Endothelial cell of umbilical vein (primary cell): Measurements from ENCODE around the gene SPSB2. TPM values are rescaled to one million over a fixed set of nuclear protein-coding genes. Genes with fewer than 3 reads are reported as not detected.

Experiments used
- BruUV-seq: library from RNA; stranded (reverse); fragments of 400-500 nt; replicated peaks from 2 replicates; lab custom pipeline; 2021; lab: Mats Ljungman, UMichigan
- CTCF ChIA-PET: fragments of 300-600, 350-600 bp; sonication (Branson Sonifier 250); formaldehyde crosslinking; loops from one replicate; lab custom pipeline; 2021; ENCODE audit warnings: antibody characterized with exemption, inconsistent platforms; lab: Charles Lee
- POLR2A ChIA-PET: fragments of 300-600, 350-600 bp; sonication (Branson Sonifier 250); formaldehyde crosslinking; loops from one replicate; lab custom pipeline; 2021; ENCODE audit warnings: antibody characterized with exemption, inconsistent platforms; lab: Charles Lee
- DNase-seq: peaks from one replicate; pipeline ENCODE4 v3.0.0-alpha.2; 2011; ENCODE audit warnings: low read depth, low spot score
- FAIRE-seq: peaks from 2 replicates; lab custom pipeline; 2011; peaks lifted over from hg19 to GRCh38; lab: Jason Lieb, UNC
- H2AFZ ChIP-seq: 2 replicates; pipeline ENCODE4 v1.6.0; 2012; ENCODE audit warnings: low read depth, low read length, control low read depth, inconsistent platforms
- H3K27ac ChIP-seq: 2 replicates; pipeline ENCODE4 v1.5.1; 2011; ENCODE audit warnings: low read depth, mild to moderate bottlenecking, control low read depth, low read length, moderate library complexity; ENCODE audit not compliant: insufficient read depth
- H3K27me3 ChIP-seq, 2 experiments: 2 replicates each; pipeline versions ENCODE4 v1.6.0 to v1.6.1; 2011; ENCODE audit warnings: low read length in 2 of 2, mixed read lengths in 1 of 2; ENCODE audit not compliant: control insufficient read depth in 2 of 2, insufficient read depth in 2 of 2
- H3K36me3 ChIP-seq, 2 experiments: 2 replicates in 1 of 2; 3 replicates in 1 of 2; pipeline ENCODE4 v1.5.1; 2011; ENCODE audit warnings: low read length in 2 of 2, mild to moderate bottlenecking in 1 of 2, moderate library complexity in 1 of 2; ENCODE audit not compliant: control insufficient read depth in 2 of 2, insufficient read depth in 2 of 2; ENCODE audit errors: extremely low read depth in 1 of 2
- H3K4me1 ChIP-seq: 3 replicates; pipeline ENCODE4 v1.5.1; 2011; ENCODE audit warnings: mild to moderate bottlenecking, low read length; ENCODE audit not compliant: control insufficient read depth, insufficient read depth; ENCODE audit errors: extremely low read depth
- H3K4me2 ChIP-seq: 2 replicates; pipeline ENCODE4 v1.6.1; 2011; ENCODE audit warnings: low read length, control low read depth, mixed read lengths; ENCODE audit not compliant: insufficient read depth
- H3K4me3 ChIP-seq, 3 experiments: fragments of 200-600 bp in 1 of 3; sonication (generic), shearing (Covaris generic) in 1 of 3; replicated peaks in 1 of 3; 2 replicates each; pipeline ENCODE4 v1.5.1; 2011 to 2016; ENCODE audit warnings: control low read depth in 3 of 3, low read length in 3 of 3, mild to moderate bottlenecking in 2 of 3, inconsistent platforms in 1 of 3, low read depth in 1 of 3, moderate library complexity in 1 of 3; ENCODE audit not compliant: insufficient read depth in 1 of 3
- H3K79me2 ChIP-seq: 2 replicates; pipeline ENCODE4 v1.6.0; 2012; ENCODE audit warnings: low read length, inconsistent platforms; ENCODE audit not compliant: control insufficient read depth, insufficient read depth
- H3K9ac ChIP-seq: replicated peaks from 2 replicates; pipeline ENCODE3; 2011; ENCODE audit warnings: low read length, control low read depth; ENCODE audit not compliant: insufficient read depth; ENCODE audit errors: extremely low read depth
- H3K9me1 ChIP-seq: replicated peaks from 3 replicates; pipeline ENCODE4 v1.6.0; 2011; ENCODE audit warnings: mild to moderate bottlenecking, low read length; ENCODE audit not compliant: control insufficient read depth, insufficient read depth; ENCODE audit errors: extremely low read depth
- H3K9me3 ChIP-seq: replicated peaks from 2 replicates; pipeline ENCODE4 v1.5.1; 2012; ENCODE audit warnings: low read length, inconsistent platforms; ENCODE audit not compliant: control insufficient read depth, insufficient read depth
- H4K20me1 ChIP-seq: replicated peaks from 2 replicates; pipeline ENCODE3; 2011; ENCODE audit warnings: mild to moderate bottlenecking, low read length; ENCODE audit not compliant: control insufficient read depth, insufficient read depth; ENCODE audit errors: extremely low read depth
- EZH2 ChIP-seq: IDR thresholded peaks from 2 replicates; pipeline ENCODE4 v1.6.1; 2012; ENCODE audit warnings: borderline replicate concordance, low read depth, mild to moderate bottlenecking, moderate library complexity, low read length, inconsistent platforms; ENCODE audit not compliant: severe bottlenecking
- FOS ChIP-seq: IDR thresholded peaks from 2 replicates; pipeline ENCODE4 v1.6.1; 2011; ENCODE audit warnings: mild to moderate bottlenecking, low read length, moderate library complexity, borderline replicate concordance; ENCODE audit not compliant: insufficient read depth
- GATA2 ChIP-seq: IDR thresholded peaks from 2 replicates; pipeline ENCODE4 v1.7.0; 2011; ENCODE audit warnings: low read depth, mild to moderate bottlenecking, moderate library complexity, mixed read lengths, low read length; ENCODE audit not compliant: insufficient read length, insufficient read depth
- JUN ChIP-seq: IDR thresholded peaks from 2 replicates; pipeline ENCODE4 v1.6.1; 2011; ENCODE audit warnings: borderline replicate concordance, low read depth; ENCODE audit not compliant: insufficient read length, insufficient read depth
- MAX ChIP-seq: IDR thresholded peaks from 2 replicates; pipeline ENCODE4 v1.6.1; 2011; ENCODE audit not compliant: insufficient read depth, insufficient read length
- MYC ChIP-seq: IDR thresholded peaks from one replicate; pipeline ENCODE4 v1.6.1; 2011; ENCODE audit warnings: mild to moderate bottlenecking, low read depth, low read length
- POLR2A ChIP-seq: IDR thresholded peaks from 2 replicates; pipeline ENCODE4 v1.6.1; 2012; ENCODE audit warnings: low read depth, mild to moderate bottlenecking, control low read depth, low read length
- POLR2AphosphoS5 ChIP-seq: IDR thresholded peaks from 2 replicates; pipeline ENCODE4 v1.6.1; 2012; ENCODE audit warnings: low read depth, mild to moderate bottlenecking, control low read depth, low read length, moderate library complexity; ENCODE audit not compliant: insufficient read depth
- dilution Hi-C: fragments of 300-500 bp; cut with MboI; formaldehyde crosslinking; loops from one replicate; pipeline ENCODE4 v1.15.0; 2019; ENCODE audit warnings: low sequenced_read_pairs; ENCODE audit not compliant: extremely low pct_ligation_motif_present
- intact Hi-C: fragments of 100-400 bp; cut with micrococcal nuclease; formaldehyde crosslinking; loops from one replicate; pipeline ENCODE4 v1.10.0; 2022
- polyA plus RNA-seq, 4 experiments: library from polyadenylated mRNA; depleted of rRNA in 3 of 4; stranded (reverse) in 3 of 4; unstranded in 1 of 4; fragments of >200 nt; gene quantifications; 2 replicates each; pipeline versions ENCODE4 v1.2.1 to v1.2.3, GENCODE V29; 2011 to 2012; ENCODE audit warnings: missing spikeins in 1 of 4
- total RNA-seq: library from RNA; stranded (reverse); gene quantifications from 2 replicates; pipeline ENCODE4 v1.2.3, GENCODE V29; 2021
- TF ChIP-seq, protein P1 (sequence below), 2 donors: IDR thresholded peaks; 1 replicate in 1 of 2; 2 replicates in 1 of 2; pipeline ENCODE4 v1.5.1; 2011; ENCODE audit warnings: low read length in 2 of 2, mild to moderate bottlenecking in 2 of 2, moderate library complexity in 2 of 2, control low read depth in 1 of 2, inconsistent platforms in 1 of 2, low read depth in 1 of 2; ENCODE audit not compliant: insufficient read depth in 1 of 2; ENCODE audit errors: extremely low read depth in 1 of 2

The SPSB2 gene
- total and polyA plus RNA-seq, 2 donors (not counting 3 experiments of a cell fraction or from before 2014, with no cell fraction given) = 3.8 to 6.9 TPM

DNA sequence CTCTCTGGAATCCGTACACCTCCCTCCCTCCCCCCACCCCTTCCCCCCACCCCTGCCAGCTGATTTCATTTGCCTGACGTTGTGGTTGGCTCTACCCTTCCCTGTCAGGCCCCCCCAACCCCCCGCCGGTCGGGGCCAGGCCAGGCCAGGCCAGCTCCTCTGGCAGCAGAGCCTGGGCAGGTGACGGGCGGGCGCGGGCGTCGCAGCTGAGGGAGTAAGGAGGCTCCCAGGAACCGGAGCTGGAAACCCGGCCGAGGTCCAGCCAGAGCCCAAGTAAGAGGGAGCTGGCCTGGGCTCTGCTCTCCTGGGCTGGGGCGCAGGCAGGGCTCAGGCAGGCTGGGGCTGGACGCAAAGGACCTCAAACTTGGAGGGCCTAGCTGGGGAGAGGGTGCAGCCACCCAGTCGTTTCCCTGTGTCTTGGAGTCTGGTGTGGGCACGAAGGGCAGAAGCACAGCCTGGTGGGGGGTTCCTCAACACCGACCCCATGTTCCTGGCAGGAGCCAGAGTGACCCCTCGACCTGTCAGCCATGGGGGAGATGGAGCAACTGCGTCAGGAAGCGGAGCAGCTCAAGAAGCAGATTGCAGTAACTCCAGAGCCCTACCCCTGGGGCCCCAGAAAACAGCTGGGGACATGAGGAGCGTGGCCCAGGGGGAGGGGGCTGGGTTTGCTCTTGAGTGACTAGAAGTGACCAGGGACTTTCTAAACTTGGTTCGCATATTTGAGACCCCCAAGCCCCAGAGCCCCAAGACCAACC, 32.2 kb downstream of the SPSB2 start, which contains the start of gene GNB3:
Gene GNB3, plus strand, starts transcription at position 165 of the 755 bp plus-strand sequence. Its CDS starts 363 bp downstream, at position 528.
- DNase-seq (no peak), FAIRE-seq (no peak)
- no TSS peak for BruUV-seq
- no peak within 1 kb of the TSS for H3K4me3 ChIP-seq
- H3K9me3 ChIP-seq = no peaks in the 10 kb centered on the region
- H3K4me2 ChIP-seq = no peak within 1 kb of the TSS
- dilution Hi-C loops (no loop called here), intact Hi-C loops (no loop called here)
- TF ChIP-seq, protein P1, sequence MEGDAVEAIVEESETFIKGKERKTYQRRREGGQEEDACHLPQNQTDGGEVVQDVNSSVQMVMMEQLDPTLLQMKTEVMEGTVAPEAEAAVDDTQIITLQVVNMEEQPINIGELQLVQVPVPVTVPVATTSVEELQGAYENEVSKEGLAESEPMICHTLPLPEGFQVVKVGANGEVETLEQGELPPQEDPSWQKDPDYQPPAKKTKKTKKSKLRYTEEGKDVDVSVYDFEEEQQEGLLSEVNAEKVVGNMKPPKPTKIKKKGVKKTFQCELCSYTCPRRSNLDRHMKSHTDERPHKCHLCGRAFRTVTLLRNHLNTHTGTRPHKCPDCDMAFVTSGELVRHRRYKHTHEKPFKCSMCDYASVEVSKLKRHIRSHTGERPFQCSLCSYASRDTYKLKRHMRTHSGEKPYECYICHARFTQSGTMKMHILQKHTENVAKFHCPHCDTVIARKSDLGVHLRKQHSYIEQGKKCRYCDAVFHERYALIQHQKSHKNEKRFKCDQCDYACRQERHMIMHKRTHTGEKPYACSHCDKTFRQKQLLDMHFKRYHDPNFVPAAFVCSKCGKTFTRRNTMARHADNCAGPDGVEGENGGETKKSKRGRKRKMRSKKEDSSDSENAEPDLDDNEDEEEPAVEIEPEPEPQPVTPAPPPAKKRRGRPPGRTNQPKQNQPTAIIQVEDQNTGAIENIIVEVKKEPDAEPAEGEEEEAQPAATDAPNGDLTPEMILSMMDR (IDR thresholded peaks at IDR 0.05; ENCODE audit: extremely low read depth in 1 of 2, insufficient read depth in 1 of 2, low read depth in 1 of 2, low read length in 2 of 2) = no peak
- no peak for TF ChIP-seq POLR2AphosphoS5
- TF ChIP-seq MAX = no peak
- TF ChIP-seq JUN = no peak
- no peak for TF ChIP-seq POLR2A
- no peak for TF ChIP-seq GATA2
- no peak for TF ChIP-seq EZH2
- TF ChIP-seq FOS = no peak
- no peak for TF ChIP-seq MYC
- H3K27ac ChIP-seq = no peak within 1 kb of the TSS
- no peak within 1 kb of the TSS for H2AFZ ChIP-seq
- no peaks in the 10 kb centered on the region for H3K27me3 ChIP-seq
- H3K79me2 ChIP-seq = no peaks in the 10 kb centered on the region
- no peaks in the 10 kb centered on the region for H3K4me1 ChIP-seq
- H3K9me1 ChIP-seq = no peaks in the 10 kb centered on the region
- H4K20me1 ChIP-seq = no peaks in the 10 kb centered on the region
- no peak within 1 kb of the TSS for H3K9ac ChIP-seq
- H3K36me3 ChIP-seq = peaks cover 5 to 70% of the 10 kb centered on the region in 2 experiments
- POLR2A ChIA-PET = interaction anchor here (1.3 kb wide), 1 partner anchor 89 kb away, joined by 3 read pairs; no protein-coding TSS in a partner anchor
- CTCF ChIA-PET = interaction anchor here (0.9 to 2.2 kb wide), 4 partner anchors 10 to 221 kb away, joined by 3 to 9 read pairs (median 3); partner anchors contain the start of genes CDCA3 and MLF2
